ENCODE measurements around the gene NF2. TPM values are rescaled to one million over a fixed set of nuclear protein-coding genes. Genes with fewer than 3 reads are reported as not detected.

Gene NF2
- total RNA-seq, 1 donor from 2014 or later: 73.0 TPM

DNA sequence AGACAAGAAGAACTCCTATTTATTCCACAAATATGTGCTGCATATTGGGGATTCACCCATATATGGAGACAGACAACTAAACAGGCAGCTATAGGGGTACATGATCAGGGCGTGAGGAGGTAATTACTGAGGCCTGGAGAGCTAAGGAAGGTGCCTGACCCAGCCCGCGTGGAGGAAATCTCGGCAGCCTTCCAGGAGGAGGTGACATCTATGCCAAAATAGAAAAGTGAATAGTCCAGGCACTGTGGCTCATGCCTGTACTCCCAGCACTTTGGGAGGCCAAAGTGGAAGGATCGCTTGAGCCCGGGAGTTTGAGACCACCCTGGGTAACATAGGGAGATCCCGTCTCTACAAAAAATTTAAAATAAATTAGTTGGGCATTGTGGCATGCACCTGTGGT is 36.1 kb upstream of the NF2 start:
- Mint-ChIP-seq H3K36me3 (ENCODE audit: low read depth) (peaks cover 7% of the 10 kb centered on the region), H3K4me1 (ENCODE audit: low read depth) (no peaks in the 10 kb centered on the region), H3K4me3 (ENCODE audit: unreplicated experiment) (no peak overlapping the region), H3K9me3 (ENCODE audit: low read depth) (no peaks in the 10 kb centered on the region), H3K27ac (ENCODE audit: unreplicated experiment) (no peak overlapping the region), H3K27me3 (ENCODE audit: low read depth) (no peaks in the 10 kb centered on the region)
- TF ChIP-seq, protein P1, sequence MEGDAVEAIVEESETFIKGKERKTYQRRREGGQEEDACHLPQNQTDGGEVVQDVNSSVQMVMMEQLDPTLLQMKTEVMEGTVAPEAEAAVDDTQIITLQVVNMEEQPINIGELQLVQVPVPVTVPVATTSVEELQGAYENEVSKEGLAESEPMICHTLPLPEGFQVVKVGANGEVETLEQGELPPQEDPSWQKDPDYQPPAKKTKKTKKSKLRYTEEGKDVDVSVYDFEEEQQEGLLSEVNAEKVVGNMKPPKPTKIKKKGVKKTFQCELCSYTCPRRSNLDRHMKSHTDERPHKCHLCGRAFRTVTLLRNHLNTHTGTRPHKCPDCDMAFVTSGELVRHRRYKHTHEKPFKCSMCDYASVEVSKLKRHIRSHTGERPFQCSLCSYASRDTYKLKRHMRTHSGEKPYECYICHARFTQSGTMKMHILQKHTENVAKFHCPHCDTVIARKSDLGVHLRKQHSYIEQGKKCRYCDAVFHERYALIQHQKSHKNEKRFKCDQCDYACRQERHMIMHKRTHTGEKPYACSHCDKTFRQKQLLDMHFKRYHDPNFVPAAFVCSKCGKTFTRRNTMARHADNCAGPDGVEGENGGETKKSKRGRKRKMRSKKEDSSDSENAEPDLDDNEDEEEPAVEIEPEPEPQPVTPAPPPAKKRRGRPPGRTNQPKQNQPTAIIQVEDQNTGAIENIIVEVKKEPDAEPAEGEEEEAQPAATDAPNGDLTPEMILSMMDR (IDR thresholded peaks at IDR 0.05): no peak
- DNase-seq (ENCODE audit: low spot score): no peak

DNA sequence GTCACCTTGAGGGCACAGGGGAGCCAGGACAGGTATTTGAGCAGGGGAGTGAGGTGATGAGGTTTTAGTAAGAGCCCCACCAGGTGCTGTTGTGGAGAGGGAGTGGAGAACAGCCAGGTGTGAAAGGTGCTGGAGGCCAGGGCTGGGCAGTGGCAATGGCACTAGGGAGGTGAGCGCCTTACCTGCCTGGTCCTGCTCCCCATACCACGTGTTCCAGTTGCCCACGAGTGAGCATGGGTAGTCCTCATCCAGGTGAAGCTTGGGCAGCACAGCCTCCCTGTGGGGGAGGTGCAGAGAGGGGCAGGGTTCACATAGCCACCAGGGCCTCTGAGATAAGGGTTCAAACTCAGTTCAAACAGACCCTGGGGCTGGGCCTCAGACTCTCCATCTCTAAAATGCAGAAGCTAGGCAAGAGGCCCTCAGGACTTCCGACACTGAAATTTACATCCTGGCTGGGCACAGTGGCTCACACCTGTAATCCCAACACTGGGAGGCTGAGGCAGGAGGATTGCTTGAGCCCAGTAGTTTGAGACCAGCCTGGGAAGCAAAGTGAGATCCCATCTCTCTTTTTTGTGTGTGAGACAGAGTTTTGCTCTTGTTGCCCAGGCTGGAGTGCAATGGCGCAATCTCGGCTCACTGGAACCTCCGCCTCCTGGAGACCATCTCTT is 34.3 kb upstream of the NF2 start:
- Mint-ChIP-seq H3K27ac (ENCODE audit: unreplicated experiment) (no peak overlapping the region), H3K4me1 (ENCODE audit: low read depth) (no peaks in the 10 kb centered on the region), H3K9me3 (ENCODE audit: low read depth) (no peaks in the 10 kb centered on the region), H3K4me3 (ENCODE audit: unreplicated experiment) (no peak overlapping the region), H3K27me3 (ENCODE audit: low read depth) (no peaks in the 10 kb centered on the region), H3K36me3 (ENCODE audit: low read depth) (peaks cover 6% of the 10 kb centered on the region)
- TF ChIP-seq, protein P1 (IDR thresholded peaks at IDR 0.05): no peak
- no peak for DNase-seq (ENCODE audit: low spot score)

DNA sequence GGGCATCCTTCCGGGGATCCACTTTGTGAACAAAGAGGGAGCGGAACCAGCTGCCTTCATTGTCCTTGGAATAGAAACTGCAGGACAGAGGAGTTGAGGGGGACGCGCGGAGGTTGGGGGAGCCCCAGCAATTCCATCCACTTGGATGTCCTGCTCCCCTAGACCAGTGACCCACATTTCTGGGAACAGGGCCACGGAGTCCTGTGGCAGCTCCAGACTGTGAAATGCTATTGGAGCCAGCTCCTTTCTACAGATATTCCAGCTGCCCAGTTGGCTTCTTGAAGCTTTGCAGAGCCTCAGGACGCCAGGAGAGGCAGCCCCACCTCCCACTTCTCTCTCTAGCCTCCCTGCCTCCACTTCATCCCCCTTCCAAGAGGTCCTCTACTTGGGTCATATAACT is 33.0 kb upstream of the NF2 start:
- DNase-seq (ENCODE audit: low spot score): no peak
- Mint-ChIP-seq H3K4me1 (ENCODE audit: low read depth) (no peaks in the 10 kb centered on the region), H3K27ac (ENCODE audit: unreplicated experiment) (no peak overlapping the region), H3K36me3 (ENCODE audit: low read depth) (peaks cover 6% of the 10 kb centered on the region), H3K9me3 (ENCODE audit: low read depth) (no peaks in the 10 kb centered on the region), H3K4me3 (ENCODE audit: unreplicated experiment) (no peak overlapping the region), H3K27me3 (ENCODE audit: low read depth) (no peaks in the 10 kb centered on the region)
- TF ChIP-seq, protein P1 (IDR thresholded peaks at IDR 0.05): no peak

DNA sequence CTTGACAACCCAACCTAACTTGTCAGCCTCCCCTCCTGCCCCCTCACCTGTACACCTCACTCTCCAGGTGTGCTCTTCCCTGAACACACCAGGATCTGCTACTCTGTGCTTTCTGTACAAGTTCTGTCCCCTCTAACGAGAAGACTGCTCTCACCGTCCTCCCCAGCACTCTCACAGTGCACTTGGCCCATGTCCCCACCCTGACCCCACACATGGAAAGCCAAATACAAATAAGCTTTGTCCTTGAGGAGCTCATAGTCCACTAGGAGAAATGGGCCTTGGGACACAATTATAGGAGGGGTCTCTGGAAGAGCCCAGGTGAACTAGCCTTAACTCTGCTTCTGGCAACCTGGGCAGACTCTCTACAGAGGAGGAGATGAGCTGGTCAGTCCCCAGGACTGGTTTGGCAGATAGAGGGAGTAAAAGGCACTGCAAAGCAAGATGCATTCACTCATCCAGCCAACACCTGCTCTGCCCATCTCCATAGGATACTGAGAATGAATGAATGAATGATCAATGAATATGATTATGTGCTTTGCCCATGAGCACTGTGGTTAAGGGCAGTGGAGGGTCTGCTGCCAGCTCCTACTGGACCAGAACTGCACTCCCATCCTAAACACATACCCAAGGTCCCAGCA is 32.4 kb upstream of the NF2 start:
- Mint-ChIP-seq H3K4me3 (ENCODE audit: unreplicated experiment) (no peak overlapping the region), H3K4me1 (ENCODE audit: low read depth) (no peaks in the 10 kb centered on the region), H3K36me3 (ENCODE audit: low read depth) (peaks cover 6% of the 10 kb centered on the region), H3K27ac (ENCODE audit: unreplicated experiment) (no peak overlapping the region), H3K27me3 (ENCODE audit: low read depth) (no peaks in the 10 kb centered on the region), H3K9me3 (ENCODE audit: low read depth) (no peaks in the 10 kb centered on the region)
- DNase-seq (ENCODE audit: low spot score): no peak
- TF ChIP-seq, protein P1 (IDR thresholded peaks at IDR 0.05): no peak

DNA sequence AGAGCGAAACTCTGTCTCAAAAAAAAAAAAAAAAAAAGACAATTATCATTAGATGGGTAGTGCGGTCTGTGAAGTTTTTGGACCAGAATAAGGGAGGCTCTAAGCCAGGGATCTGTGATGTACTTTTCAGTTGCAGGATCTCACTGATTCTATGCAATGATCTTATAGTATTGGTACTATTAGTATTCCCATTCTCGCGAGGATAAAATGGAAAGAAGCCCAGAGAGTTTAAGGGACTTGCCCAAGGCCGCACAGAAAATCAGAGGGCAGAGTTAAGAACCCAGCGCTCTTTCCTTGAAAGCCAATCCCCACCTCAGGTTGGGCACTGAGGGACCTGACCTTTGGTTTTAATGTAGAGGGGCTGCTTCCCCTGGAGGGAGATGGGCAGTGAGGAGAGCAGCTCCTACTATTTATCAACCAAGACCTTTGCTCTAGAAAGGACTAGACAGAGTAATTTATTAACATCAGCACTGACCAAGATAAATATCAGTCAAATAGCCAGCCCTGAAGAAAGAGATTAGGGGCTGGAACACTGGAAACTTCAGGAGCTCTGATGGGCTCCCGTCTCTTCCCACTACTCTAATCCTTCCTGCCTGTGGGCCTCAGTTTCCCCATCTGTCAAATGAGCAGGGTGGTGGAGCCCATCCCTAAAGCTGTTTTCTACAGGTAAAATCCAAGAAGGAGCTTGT is 28.5 kb upstream of the NF2 start:
- TF ChIP-seq, protein P1 (IDR thresholded peaks at IDR 0.05): no peak
- no peaks in the 10 kb centered on the region for H3K27me3 Mint-ChIP-seq (ENCODE audit: low read depth)
- no peaks in the 10 kb centered on the region for H3K9me3 Mint-ChIP-seq (ENCODE audit: low read depth)
- H3K27ac Mint-ChIP-seq (ENCODE audit: unreplicated experiment): no peak overlapping the region
- no peak overlapping the region for H3K4me3 Mint-ChIP-seq (ENCODE audit: unreplicated experiment)
- H3K36me3 Mint-ChIP-seq (ENCODE audit: low read depth): peaks cover 1% of the 10 kb centered on the region
- H3K4me1 Mint-ChIP-seq (ENCODE audit: low read depth): peaks cover 2% of the 10 kb centered on the region
- DNase-seq (ENCODE audit: low spot score): no peak

All from chondrocyte (in vitro differentiated cells).